C4-2B (cell line): Measurements from ENCODE around the gene MEIS2.

Experiments used
- H3K27ac ChIP-seq: fragments of 450-650 bp; 2 replicates; pipeline ENCODE4 v1.5.1; 2017
- CTCF ChIP-seq: fragments of 450-650 bp; conservative IDR thresholded peaks from 2 replicates; pipeline ENCODE4 v1.5.1; 2017; ENCODE audit warnings: mild to moderate bottlenecking
- ZFX ChIP-seq: fragments of 450-650 bp; IDR thresholded peaks from 2 replicates; pipeline ENCODE4 v1.6.1; 2017

MEIS2 gene

GRCh38 chr15:37037850-37038715 lies 62.3 kb downstream of the MEIS2 start:
- no peak overlapping the region for H3K27ac ChIP-seq
- no peak for TF ChIP-seq ZFX
- TF ChIP-seq CTCF, result no peak

GRCh38 chr15:37037071-37037655 lies 63.2 kb downstream of the MEIS2 start:
- TF ChIP-seq ZFX (no peak), CTCF (no peak)
- H3K27ac ChIP-seq, result no peak overlapping the region

GRCh38 chr15:37034835-37035748 lies 65.3 kb downstream of the MEIS2 start:
- TF ChIP-seq ZFX, result no peak
- no peak for TF ChIP-seq CTCF
- H3K27ac ChIP-seq, result no peak overlapping the region

GRCh38 chr15:37034392-37034791 lies 66.0 kb downstream of the MEIS2 start:
- no peak overlapping the region for H3K27ac ChIP-seq
- TF ChIP-seq ZFX, result no peak
- no peak for TF ChIP-seq CTCF

- TF ChIP-seq ZFX (no peak), CTCF (no peak)
- H3K27ac ChIP-seq, result no peak overlapping the region
Observed at GRCh38 chr15:37032091-37032775, 68.1 kb downstream of the MEIS2 start.

GRCh38 chr15:37031198-37031597 lies 69.2 kb downstream of the MEIS2 start:
- TF ChIP-seq ZFX (no peak), CTCF (no peak)
- H3K27ac ChIP-seq, result no peak overlapping the region
